PC-3 (cell line): ENCODE results near the gene MEX3A. TPM values are rescaled to one million over a fixed set of nuclear protein-coding genes. Genes with fewer than 3 reads are reported as not detected.

Experiments
- ATAC-seq: fragments of 200-7000 bp; cut with Tn5 transposase; 2 replicates; pipeline ENCODE4 v1.9.1; 2020; ENCODE audit warnings: mild to moderate bottlenecking, moderate library complexity
- BruUV-seq: library from RNA; stranded (reverse); fragments of 400-500 nt; replicated peaks from 2 replicates; lab custom pipeline; 2021; lab: Mats Ljungman, UMichigan
- CTCF ChIA-PET: fragments of 300-600 bp; sonication (Branson Sonifier 250); formaldehyde crosslinking; loops from one replicate; lab custom pipeline; 2022; ENCODE audit warnings: antibody characterized with exemption; lab: Charles Lee
- POLR2A ChIA-PET: fragments of 300-600 bp; sonication (Branson Sonifier 250); formaldehyde crosslinking; loops from one replicate; lab custom pipeline; 2022; ENCODE audit warnings: antibody characterized with exemption; ENCODE audit not compliant: unreplicated experiment; lab: Charles Lee
- DNase-seq: peaks from one replicate; pipeline ENCODE4 v3.0.0-alpha.2; 2015
- H2AFZ ChIP-seq: fragments of 300-600 bp; sonication (generic); 2 replicates; pipeline ENCODE4 v1.6.0; 2016; ENCODE audit warnings: antibody characterized with exemption, low read length
- H3F3A ChIP-seq: fragments of 300-600 bp; sonication (generic); one replicate; pipeline ENCODE4 v1.6.0; 2017; ENCODE audit warnings: antibody characterized with exemption, low read length, control low read depth, mild to moderate bottlenecking; ENCODE audit not compliant: unreplicated experiment
- H3K27ac ChIP-seq: fragments of 300-600 bp; sonication (generic); 2 replicates; pipeline ENCODE4 v1.5.1; 2016; ENCODE audit warnings: mild to moderate bottlenecking, low read length
- H3K27me3 ChIP-seq: fragments of 300-600 bp; sonication (generic); 2 replicates; pipeline ENCODE4 v1.6.1; 2016; ENCODE audit warnings: low read length, mixed read lengths
- H3K36me3 ChIP-seq: fragments of 300-600 bp; sonication (generic); 2 replicates; pipeline ENCODE4 v1.6.1; 2016; ENCODE audit warnings: low read depth, mixed run types, low read length, mixed read lengths
- H3K4me1 ChIP-seq: fragments of 300-600 bp; sonication (generic); 2 replicates; pipeline ENCODE4 v1.5.1; 2016; ENCODE audit warnings: low read length; ENCODE audit not compliant: insufficient read depth
- H3K4me2 ChIP-seq: fragments of 300-600 bp; sonication (generic); 2 replicates; pipeline ENCODE4 v1.6.0; 2016; ENCODE audit warnings: low read length
- H3K4me3 ChIP-seq: fragments of 300-600 bp; sonication (generic); 2 replicates; pipeline ENCODE4 v1.5.1; 2016; ENCODE audit warnings: mild to moderate bottlenecking, low read length, mixed read lengths
- H3K79me2 ChIP-seq: fragments of 300-600 bp; sonication (generic); 2 replicates; pipeline ENCODE4 v1.6.1; 2017; ENCODE audit warnings: low read length, mixed read lengths
- H3K9ac ChIP-seq: fragments of 300-600 bp; sonication (generic); 2 replicates; pipeline ENCODE4 v1.6.0; 2016; ENCODE audit warnings: mild to moderate bottlenecking, low read length
- H3K9me2 ChIP-seq: fragments of 300-600 bp; sonication (generic); replicated peaks from 2 replicates; pipeline ENCODE4 v1.6.1; 2016; ENCODE audit warnings: mixed run types, low read length, mixed read lengths
- H3K9me3 ChIP-seq: fragments of 300-600 bp; sonication (generic); 2 replicates; pipeline ENCODE4 v1.6.1; 2016; ENCODE audit warnings: low read length, mixed read lengths
- H4K20me1 ChIP-seq: fragments of 300-600 bp; sonication (generic); 2 replicates; pipeline ENCODE4 v1.6.1; 2016; ENCODE audit warnings: low read length, mixed read lengths
- CTCF ChIP-seq: fragments of 300-600 bp; sonication (generic); conservative IDR thresholded peaks from 2 replicates; pipeline ENCODE4 v1.5.1; 2017; ENCODE audit warnings: antibody characterized with exemption, low read depth, mild to moderate bottlenecking, low read length
- EZH2 ChIP-seq: fragments of 300-600 bp; sonication (generic); IDR thresholded peaks from one replicate; pipeline ENCODE4 v1.6.1; 2017; ENCODE audit warnings: antibody characterized with exemption, mild to moderate bottlenecking, low read length; ENCODE audit not compliant: unreplicated experiment
- EZH2phosphoT487 ChIP-seq: fragments of 300-600 bp; sonication (generic); IDR thresholded peaks from 2 replicates; pipeline ENCODE4 v1.6.1; 2018; ENCODE audit warnings: mild to moderate bottlenecking, antibody characterized with exemption, low read length, borderline replicate concordance
- intact Hi-C: fragments of 100-400 bp; cut with micrococcal nuclease; formaldehyde crosslinking; loops from 2 replicates; pipeline ENCODE4 v1.9.0; 2023
- total RNA-seq: library from RNA; depleted of rRNA; stranded (reverse); fragments of >200 nt; gene quantifications from 2 replicates; pipeline ENCODE4 v1.2.3, GENCODE V29; 2014

The MEX3A gene
- total RNA-seq, 1 experiment from 2014 or later = 12.9 TPM

DNA sequence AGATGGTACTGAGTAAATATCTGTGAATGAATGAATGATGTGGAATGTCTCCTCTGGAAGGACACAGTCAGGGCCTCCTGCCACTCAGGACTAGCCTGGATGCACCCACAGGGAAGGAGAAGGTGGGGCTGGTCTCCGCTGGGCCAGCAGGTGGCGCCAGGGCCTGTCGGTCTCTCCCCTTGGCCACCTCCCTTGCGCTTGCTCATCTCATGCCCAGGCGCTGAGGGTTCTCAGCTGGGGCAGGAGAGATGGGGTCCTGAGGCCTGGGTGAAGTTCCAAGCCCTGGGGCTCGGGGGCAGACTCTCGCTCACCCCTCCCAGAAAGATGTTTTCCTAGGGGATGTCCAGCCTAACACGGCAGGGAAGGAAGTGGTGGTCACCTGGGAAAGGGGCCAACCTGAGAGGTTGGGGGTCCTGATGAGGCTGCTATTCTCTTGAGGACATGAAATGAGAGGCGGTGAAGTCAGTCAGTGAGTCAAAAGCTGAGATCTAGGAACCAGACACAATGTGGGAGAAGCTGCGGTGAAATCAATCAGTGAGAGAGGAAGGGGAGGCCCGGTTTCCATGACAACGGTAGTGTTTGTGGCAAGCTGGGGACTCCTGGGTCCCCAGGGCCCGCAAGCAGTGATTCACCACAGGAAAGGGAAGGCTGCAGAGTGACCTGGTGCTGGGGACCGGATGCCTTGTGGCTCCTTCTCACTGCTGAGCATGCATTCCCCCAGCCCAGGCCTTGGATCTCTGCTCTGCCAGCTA lies 14.6 kb upstream of the MEX3A start:
- Histone ChIP-seq H3K9me3 (no peaks in the 10 kb centered on the region), H3K4me1 (peaks cover 45% of the 10 kb centered on the region), H3K9ac (peak overlapping the region; percentile 57), H3K27ac (peak overlapping the region; percentile 69), H4K20me1 (no peaks in the 10 kb centered on the region), H3K27me3 (no peaks in the 10 kb centered on the region), H3K79me2 (no peaks in the 10 kb centered on the region), H3K4me3 (no peak overlapping the region), H3K9me2 (no peaks in the 10 kb centered on the region), H3K4me2 (peak overlapping the region; percentile 48), H2AFZ (peak overlapping the region; percentile 47), H3K36me3 (no peaks in the 10 kb centered on the region), H3F3A (no peaks in the 10 kb centered on the region)
- TSS peak; percentile 66 for BruUV-seq
- POLR2A ChIA-PET = interaction anchor here (0.6 to 2.0 kb wide), 2 partner anchors 24 to 33 kb away, joined by 4 to 7 read pairs; no protein-coding TSS in a partner anchor
- intact Hi-C loops = loop anchor here (1.0 kb wide), 2 partner anchors 17 to 33 kb away; partner anchors contain the start of gene LMNA
- DNase-seq (peak; percentile 93), ATAC-seq (peak; percentile 97)
- TF ChIP-seq EZH2 (no peak), EZH2phosphoT487 (no peak), CTCF (peak; percentile 99)
- CTCF ChIA-PET = interaction anchor here (0.5 to 4.7 kb wide), 14 partner anchors 17 to 128 kb away, joined by 3 to 22 read pairs (median 4); partner anchors contain the start of gene LMNA

DNA sequence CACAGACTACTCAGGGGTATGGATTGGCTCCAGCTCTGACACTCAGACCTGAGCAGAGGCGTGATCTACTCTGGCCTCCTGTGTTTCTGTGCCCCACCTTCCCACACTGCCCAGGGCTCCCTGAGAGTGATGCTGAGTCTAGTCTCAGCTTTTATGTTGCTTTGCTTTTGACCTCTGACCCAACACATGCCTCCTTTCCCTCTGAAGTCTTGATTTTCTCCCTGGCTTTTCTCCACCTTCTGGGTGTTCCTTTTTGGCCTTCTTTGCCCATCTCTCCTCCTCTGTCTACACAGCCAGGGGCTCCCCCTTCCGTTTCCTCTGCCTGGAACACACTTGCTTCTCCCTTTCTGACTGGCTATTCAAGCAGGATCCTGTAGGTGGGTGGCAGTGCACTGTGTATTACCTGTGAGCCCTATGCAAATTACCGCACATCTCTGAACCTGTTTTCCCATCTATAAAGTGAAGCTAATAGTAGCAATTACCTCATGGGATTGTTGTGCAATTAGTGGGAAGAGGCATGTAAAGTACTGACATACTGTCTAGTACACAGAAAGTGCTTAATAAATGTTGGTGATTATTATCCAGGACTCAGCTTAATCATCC lies 13.7 kb upstream of the MEX3A start:
- Histone ChIP-seq H3K4me2 (0 out of 2 replicates have a peak overlapping the region, but pooled peaks have one; percentile 3), H3K36me3 (no peaks in the 10 kb centered on the region), H3K27me3 (no peaks in the 10 kb centered on the region), H3K9me3 (no peaks in the 10 kb centered on the region), H3K9me2 (no peaks in the 10 kb centered on the region), H3K4me3 (no peak overlapping the region), H3K4me1 (peaks cover 40% of the 10 kb centered on the region), H3K79me2 (no peaks in the 10 kb centered on the region), H4K20me1 (no peaks in the 10 kb centered on the region), H3K9ac (no peak overlapping the region), H2AFZ (no peak overlapping the region), H3F3A (no peaks in the 10 kb centered on the region), H3K27ac (peak overlapping the region; percentile 1; the same call in 1 of the 2 replicates)
- BruUV-seq = no TSS peak
- ChIA-PET CTCF (interaction anchor here (0.5 to 4.7 kb wide), 10 partner anchors 17 to 119 kb away, joined by 3 to 22 read pairs (median 6); no protein-coding TSS in a partner anchor), POLR2A (interaction anchor here (0.7 to 2.0 kb wide), 4 partner anchors 24 to 50 kb away, joined by 3 to 7 read pairs (median 4); no protein-coding TSS in a partner anchor)
- ATAC-seq = peak; percentile 7
- no peak for DNase-seq
- no peak for TF ChIP-seq EZH2phosphoT487
- no peak for TF ChIP-seq CTCF
- TF ChIP-seq EZH2 = no peak
- intact Hi-C loops = loop anchor here (1.0 kb wide), 2 partner anchors 18 to 34 kb away; partner anchors contain the start of gene LMNA
